ENCODE data around the gene ACTL8.

DNA sequence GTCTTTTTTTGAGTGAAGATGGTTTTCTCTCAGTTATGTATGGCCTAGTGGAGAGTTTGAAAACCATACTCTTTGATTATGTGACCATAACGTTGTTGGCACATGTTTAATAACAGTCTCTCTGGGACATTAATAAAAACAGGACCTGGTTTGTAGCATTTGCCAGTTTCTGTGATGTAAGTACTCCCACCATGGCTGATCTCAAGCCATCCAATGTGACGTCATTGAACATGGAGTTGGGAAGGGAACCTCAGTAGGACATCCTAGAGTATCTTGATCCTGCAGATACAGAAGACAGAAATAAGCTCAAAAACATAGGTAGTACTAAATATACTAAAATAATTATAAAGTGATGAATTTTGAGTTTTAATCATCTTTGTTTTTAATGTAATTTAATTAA lies 107.0 kb downstream of the ACTL8 start:
- TF ChIP-seq, protein P1, sequence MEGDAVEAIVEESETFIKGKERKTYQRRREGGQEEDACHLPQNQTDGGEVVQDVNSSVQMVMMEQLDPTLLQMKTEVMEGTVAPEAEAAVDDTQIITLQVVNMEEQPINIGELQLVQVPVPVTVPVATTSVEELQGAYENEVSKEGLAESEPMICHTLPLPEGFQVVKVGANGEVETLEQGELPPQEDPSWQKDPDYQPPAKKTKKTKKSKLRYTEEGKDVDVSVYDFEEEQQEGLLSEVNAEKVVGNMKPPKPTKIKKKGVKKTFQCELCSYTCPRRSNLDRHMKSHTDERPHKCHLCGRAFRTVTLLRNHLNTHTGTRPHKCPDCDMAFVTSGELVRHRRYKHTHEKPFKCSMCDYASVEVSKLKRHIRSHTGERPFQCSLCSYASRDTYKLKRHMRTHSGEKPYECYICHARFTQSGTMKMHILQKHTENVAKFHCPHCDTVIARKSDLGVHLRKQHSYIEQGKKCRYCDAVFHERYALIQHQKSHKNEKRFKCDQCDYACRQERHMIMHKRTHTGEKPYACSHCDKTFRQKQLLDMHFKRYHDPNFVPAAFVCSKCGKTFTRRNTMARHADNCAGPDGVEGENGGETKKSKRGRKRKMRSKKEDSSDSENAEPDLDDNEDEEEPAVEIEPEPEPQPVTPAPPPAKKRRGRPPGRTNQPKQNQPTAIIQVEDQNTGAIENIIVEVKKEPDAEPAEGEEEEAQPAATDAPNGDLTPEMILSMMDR (IDR thresholded peaks at IDR 0.05) = no peak
- no peak for TF ChIP-seq POLR2A (IDR thresholded peaks at IDR 0.05)
